HUES64 (cell line): ENCODE results near the gene AQP7.
"Not testable (repeated sequence)": the region's sequence is repeated elsewhere in the genome, so short reads cannot be mapped to it uniquely, and the experiment has no call there.

ENCODE experiments used
- H3K27ac ChIP-seq: 2 replicates; pipeline ENCODE4 v1.7.0; 2013; ENCODE audit warnings: low read depth, low read length, inconsistent platforms
- H3K27me3 ChIP-seq: 2 replicates; pipeline ENCODE4 v1.6.1; 2013; ENCODE audit warnings: mild to moderate bottlenecking, low read length; ENCODE audit not compliant: insufficient read depth
- H3K36me3 ChIP-seq: 2 replicates; pipeline ENCODE4 v1.6.1; 2013; ENCODE audit warnings: mild to moderate bottlenecking, low read length; ENCODE audit not compliant: insufficient read depth
- H3K4me1 ChIP-seq: 2 replicates; pipeline ENCODE4 v1.6.1; 2013; ENCODE audit warnings: mild to moderate bottlenecking, low read length, moderate library complexity; ENCODE audit not compliant: insufficient read depth
- H3K4me3 ChIP-seq: 2 replicates; pipeline ENCODE4 v1.5.1; 2013; ENCODE audit warnings: mild to moderate bottlenecking, low read length, moderate library complexity
- H3K9ac ChIP-seq: 2 replicates; pipeline ENCODE4 v1.6.1; 2013; ENCODE audit warnings: mild to moderate bottlenecking, low read depth, low read length
- H3K9me3 ChIP-seq: 2 replicates; pipeline ENCODE4 v1.6.1; 2013; ENCODE audit warnings: low read depth, low read length; ENCODE audit not compliant: insufficient read depth
- WGBS: fragments of 150-250, 120-280 bp; methylation state at CpG from one replicate; pipeline ENCODE4 v1.1.7; 2013; ENCODE audit warnings: missing lambda C conversion rate; 5-methylcytosine and 5-hydroxymethylcytosine counted together

AQP7 gene

GRCh38 chr9:33414889-33415500, 12.6 kb upstream of the AQP7 start:
- no peak overlapping the region for H3K4me3 ChIP-seq
- H3K27ac ChIP-seq = no peak overlapping the region
- no peaks in the 10 kb centered on the region for H3K27me3 ChIP-seq
- WGBS = 86% methylated on average over 13 of the region's 13 CpGs
- no peaks in the 10 kb centered on the region for H3K4me1 ChIP-seq
- no peak overlapping the region for H3K9ac ChIP-seq
- H3K9me3 ChIP-seq = no peaks in the 10 kb centered on the region
- no peaks in the 10 kb centered on the region for H3K36me3 ChIP-seq

GRCh38 chr9:33414268-33414667, 11.9 kb upstream of the AQP7 start:
- Histone ChIP-seq H3K4me1 (no peaks in the 10 kb centered on the region), H3K9ac (no peak overlapping the region), H3K27ac (no peak overlapping the region), H3K4me3 (no peak overlapping the region), H3K9me3 (no peaks in the 10 kb centered on the region), H3K36me3 (no peaks in the 10 kb centered on the region), H3K27me3 (no peaks in the 10 kb centered on the region)
- WGBS = 86% methylated on average over 3 of the region's 3 CpGs

- Histone ChIP-seq H3K9ac (no peak overlapping the region), H3K36me3 (no peaks in the 10 kb centered on the region), H3K27ac (no peak overlapping the region), H3K27me3 (no peaks in the 10 kb centered on the region), H3K9me3 (no peaks in the 10 kb centered on the region), H3K4me1 (no peaks in the 10 kb centered on the region), H3K4me3 (no peak overlapping the region)
- WGBS = 86% methylated on average over 5 of the region's 5 CpGs
These were observed 5.7 kb upstream of the AQP7 start for GRCh38 chr9:33408087-33408486.

- H3K9ac ChIP-seq = no peak overlapping the region
- no peaks in the 10 kb centered on the region for H3K4me1 ChIP-seq
- H3K9me3 ChIP-seq = no peaks in the 10 kb centered on the region
These were observed 4.7 kb upstream of the AQP7 start for GRCh38 chr9:33407061-33407460.

GRCh38 chr9:33404788-33405362, 2.5 kb upstream of the AQP7 start:
- Histone ChIP-seq H3K27ac (no peak overlapping the region), H3K9ac (no peak overlapping the region), H3K27me3 (no peaks in the 10 kb centered on the region), H3K4me3 (no peak overlapping the region), H3K4me1 (no peaks in the 10 kb centered on the region), H3K9me3 (no peaks in the 10 kb centered on the region), H3K36me3 (no peaks in the 10 kb centered on the region)
- 95% methylated on average over 3 of the region's 4 CpGs for WGBS

More at GRCh38 chr9:33407061-33407460, 4.7 kb upstream of the AQP7 start:
- Histone ChIP-seq H3K27me3 (no peaks in the 10 kb centered on the region), H3K36me3 (no peaks in the 10 kb centered on the region), H3K4me3 (no peak overlapping the region), H3K27ac (no peak overlapping the region)
- WGBS = 96% methylated on average over 3 of the region's 3 CpGs

GRCh38 chr9:33403941-33404787, 1.8 kb upstream of the AQP7 start:
- Histone ChIP-seq H3K27me3 (no peaks in the 10 kb centered on the region), H3K36me3 (no peaks in the 10 kb centered on the region), H3K9ac (no peak overlapping the region), H3K4me3 (no peak overlapping the region), H3K4me1 (no peaks in the 10 kb centered on the region), H3K9me3 (no peaks in the 10 kb centered on the region), H3K27ac (no peak overlapping the region)
- 89% methylated on average over 17 of the region's 17 CpGs for WGBS

GRCh38 chr9:33401809-33402208, 559 bp downstream of the AQP7 start:
- WGBS = 74% methylated on average over 8 of the region's 10 CpGs
- not testable (repeated sequence) for H3K36me3 ChIP-seq, H3K4me1 ChIP-seq, H3K27me3 ChIP-seq, H3K4me3 ChIP-seq, H3K27ac ChIP-seq, H3K9ac ChIP-seq, H3K9me3 ChIP-seq

GRCh38 chr9:33399047-33399446, 3.3 kb downstream of the AQP7 start:
- H3K27me3 ChIP-seq, H3K9me3 ChIP-seq, H3K27ac ChIP-seq, H3K36me3 ChIP-seq, H3K9ac ChIP-seq, H3K4me3 ChIP-seq, H3K4me1 ChIP-seq: not testable (repeated sequence)
- 92% methylated on average over 4 of the region's 4 CpGs for WGBS

GRCh38 chr9:33397801-33398200, 4.6 kb downstream of the AQP7 start:
- H3K4me1 ChIP-seq, H3K36me3 ChIP-seq, H3K9me3 ChIP-seq, H3K27me3 ChIP-seq, H3K9ac ChIP-seq, H3K27ac ChIP-seq, H3K4me3 ChIP-seq: not testable (repeated sequence)
- WGBS = 86% methylated on average over 2 of the region's 4 CpGs

GRCh38 chr9:33395159-33395879, 7.0 kb downstream of the AQP7 start:
- H3K4me1 ChIP-seq, H3K27ac ChIP-seq, H3K9me3 ChIP-seq, H3K27me3 ChIP-seq, H3K36me3 ChIP-seq, H3K4me3 ChIP-seq, H3K9ac ChIP-seq: not testable (repeated sequence)
- WGBS = 90% methylated on average over 15 of the region's 15 CpGs

- not testable (repeated sequence) for H3K4me3 ChIP-seq, H3K27me3 ChIP-seq, H3K4me1 ChIP-seq, H3K9ac ChIP-seq, H3K9me3 ChIP-seq, H3K27ac ChIP-seq, H3K36me3 ChIP-seq
- 96% methylated on average over 3 of the region's 3 CpGs for WGBS
These were observed 8.4 kb downstream of the AQP7 start for GRCh38 chr9:33393986-33394385.
